Epidermal melanocyte (primary cell): ENCODE data around the gene MANBA.
"Not testable (repeated sequence)": the region's sequence is repeated elsewhere in the genome, so short reads cannot be mapped to it uniquely, and the experiment has no call there.

Experiments used
- DNase-seq: peaks from one replicate; pipeline ENCODE4 v3.0.0; 2011; ENCODE audit warnings: low spot score; ENCODE audit not compliant: insufficient read length

Gene MANBA

DNA sequence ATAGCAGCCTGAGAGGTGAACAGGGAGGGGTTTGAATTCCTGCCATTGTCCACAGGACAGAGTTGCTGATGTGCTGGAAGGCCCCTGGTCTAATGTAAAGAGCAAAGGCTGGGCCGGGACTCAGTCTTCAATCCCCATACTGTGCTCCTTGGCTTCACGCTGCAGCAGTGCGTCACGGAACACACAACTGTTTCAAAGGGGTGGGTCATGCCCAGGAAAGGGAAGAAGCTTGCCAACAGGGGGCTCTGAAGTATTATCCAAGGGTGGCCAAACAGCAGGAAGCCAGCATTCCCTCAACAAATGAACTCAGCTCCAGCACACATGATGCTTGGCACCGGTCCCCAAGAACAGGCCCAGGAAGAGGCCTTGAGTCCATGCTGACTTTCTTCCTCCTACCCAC, 137.1 kb downstream of the MANBA start:
- DNase-seq: no peak

DNA sequence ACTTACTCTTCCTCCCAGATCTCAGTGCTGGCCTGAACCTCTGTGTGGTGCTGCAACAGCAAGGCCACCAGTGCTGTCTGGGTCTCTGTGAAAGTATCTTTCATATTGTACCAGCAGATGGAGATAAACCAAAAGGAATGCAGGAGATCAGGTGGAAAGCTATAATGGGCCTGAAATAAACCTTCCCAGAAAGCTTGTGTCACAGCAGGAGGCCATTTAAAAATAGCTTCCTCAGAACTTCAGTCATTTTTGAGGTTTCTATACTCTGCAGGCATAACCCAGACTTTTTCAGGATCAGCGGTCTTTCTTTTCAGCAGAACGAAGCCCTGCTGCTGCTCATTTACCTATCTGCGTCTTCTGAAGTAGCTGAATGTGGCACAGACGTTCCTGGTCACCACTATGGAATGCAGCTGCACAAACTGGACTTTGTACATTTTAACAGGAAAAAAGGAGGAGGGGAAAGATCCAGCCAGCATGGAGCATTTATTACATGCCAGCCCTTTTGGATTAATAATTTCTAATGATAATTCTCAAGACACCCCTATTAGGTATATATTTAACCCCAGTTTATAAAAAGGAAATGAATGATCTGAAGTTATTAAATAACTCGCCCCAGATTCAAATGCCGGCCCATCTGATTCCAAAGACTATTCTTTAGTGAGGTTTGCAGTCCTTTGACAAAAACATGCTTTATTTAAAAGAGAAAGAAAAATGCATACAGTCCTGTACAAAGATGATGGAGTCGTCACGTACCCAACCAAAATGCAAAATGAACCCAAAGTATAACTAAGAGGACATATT, 139.9 kb downstream of the MANBA start:
- DNase-seq: peak; percentile 26

DNA sequence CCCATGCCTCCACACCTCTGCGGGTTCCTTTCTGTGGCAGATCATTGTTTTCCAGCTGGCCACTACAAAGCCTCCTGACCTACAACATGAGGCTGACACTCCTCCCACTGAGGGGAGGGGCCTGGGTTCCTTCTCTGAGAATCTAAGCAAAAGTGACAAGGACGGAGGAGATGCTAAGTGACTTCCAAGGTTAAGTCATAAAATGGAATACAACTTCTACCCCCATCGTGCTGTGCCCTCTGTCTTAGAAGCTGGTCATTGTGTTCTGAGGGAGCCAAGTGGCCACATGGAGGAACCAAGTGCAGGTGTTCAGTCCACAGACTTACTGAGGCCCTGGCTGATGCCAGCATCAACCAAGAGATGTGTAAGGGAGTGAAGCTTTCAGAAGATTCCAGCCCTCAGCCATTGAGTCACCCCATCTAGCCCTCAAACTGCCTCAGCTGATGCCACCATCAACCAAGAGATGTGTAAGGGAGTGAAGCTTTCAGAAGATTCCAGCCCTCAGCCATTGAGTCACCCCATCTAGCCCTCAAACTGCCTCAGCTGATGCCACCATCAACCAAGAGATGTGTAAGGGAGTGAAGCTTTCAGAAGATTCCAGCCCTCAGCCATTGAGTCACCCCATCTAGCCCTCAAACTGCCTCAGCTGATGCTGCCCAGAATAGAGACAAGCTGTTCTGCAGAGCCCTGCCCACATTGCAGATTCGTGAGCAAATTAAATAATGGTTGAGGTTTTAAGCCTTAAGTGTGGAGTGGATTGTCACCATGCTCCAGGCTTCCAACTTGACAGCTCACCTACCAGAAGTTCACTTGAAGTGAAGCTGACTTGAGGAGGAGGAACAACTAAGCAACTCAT, 140.8 kb downstream of the MANBA start:
- not testable (repeated sequence) for DNase-seq

DNA sequence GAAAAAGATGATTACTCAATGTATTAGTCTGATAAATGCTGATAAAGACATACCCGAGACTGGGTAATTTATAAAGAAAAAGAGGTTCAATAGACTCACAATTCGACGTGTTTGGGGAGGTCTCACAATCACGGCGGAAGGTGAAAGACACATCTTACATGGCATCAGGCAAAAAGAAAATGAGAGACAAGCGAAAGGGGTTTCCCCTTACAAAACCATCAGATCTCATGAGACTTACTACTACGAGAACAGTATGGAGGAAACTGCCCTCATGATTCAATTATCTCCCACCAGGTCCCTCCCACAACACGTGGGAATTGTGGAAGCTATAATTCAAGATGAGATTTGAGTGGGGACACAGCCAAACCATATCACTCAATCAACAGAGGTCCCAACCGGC, 141.7 kb downstream of the MANBA start:
- DNase-seq: not testable (repeated sequence)

DNA sequence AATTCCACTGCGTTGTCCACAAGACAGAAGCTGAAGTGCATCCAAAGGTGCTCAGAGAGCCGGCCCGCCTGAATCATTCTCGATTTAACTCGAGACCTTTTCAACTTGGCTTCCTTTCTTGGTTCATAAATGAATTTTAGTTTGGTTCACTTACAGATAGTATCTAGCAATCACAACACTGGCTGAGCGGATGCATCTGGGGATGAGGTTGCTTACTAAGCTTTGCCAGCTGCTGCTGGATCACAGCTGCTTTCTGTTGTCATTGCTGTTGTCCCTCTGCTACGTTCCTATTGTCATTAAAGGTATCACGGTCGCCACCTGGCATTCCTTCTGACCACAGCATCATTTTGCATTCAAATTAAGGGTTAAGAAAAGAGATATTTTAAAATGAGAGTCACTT, 144.1 kb downstream of the MANBA start:
- DNase-seq: no peak

DNA sequence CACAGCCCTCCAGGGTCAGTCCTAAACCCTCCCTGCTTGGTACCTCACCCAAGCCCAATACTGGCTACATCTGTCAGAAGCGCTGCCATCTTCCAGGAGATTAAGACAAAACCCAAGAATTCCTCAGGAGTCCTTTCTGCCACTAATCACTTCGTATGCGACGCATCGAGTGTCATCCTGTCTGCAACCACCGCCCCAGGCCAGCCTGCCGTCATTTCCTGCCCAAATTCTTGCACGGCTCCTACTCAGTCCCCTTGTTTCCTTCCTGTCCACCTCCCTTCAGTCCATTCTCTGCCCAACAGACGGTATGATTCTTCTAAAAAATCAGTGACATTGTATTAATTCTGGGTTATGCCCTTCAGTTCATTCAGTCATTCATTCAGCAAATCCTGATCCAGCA, 146.0 kb downstream of the MANBA start:
- DNase-seq: no peak

DNA sequence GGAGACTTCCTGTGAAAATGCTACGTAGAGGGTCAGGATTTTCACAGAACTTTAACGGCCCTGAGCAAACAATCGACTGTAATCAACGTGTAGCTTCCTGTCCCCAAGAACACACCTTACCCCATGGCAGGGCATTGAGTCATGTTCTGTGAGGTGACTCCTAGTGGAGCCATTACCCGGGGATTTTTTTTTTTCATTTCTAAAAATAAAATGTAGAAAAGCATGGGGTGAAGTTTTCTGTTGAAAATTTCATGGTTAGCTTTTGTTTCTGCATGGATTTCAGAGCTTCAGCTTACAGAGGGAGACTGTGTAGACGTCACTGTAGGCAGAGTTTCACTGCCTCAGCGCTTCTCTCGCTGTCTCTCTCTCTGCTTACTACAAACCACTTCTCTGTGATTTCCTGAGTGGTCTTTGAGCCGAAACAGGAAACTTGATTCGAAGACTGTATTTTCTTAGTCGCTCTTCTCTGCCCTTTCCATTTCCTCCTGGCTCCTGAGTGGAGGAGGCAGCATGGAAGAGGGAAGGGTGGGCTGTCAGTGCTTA, 147.9 kb downstream of the MANBA start:
- no peak for DNase-seq

DNA sequence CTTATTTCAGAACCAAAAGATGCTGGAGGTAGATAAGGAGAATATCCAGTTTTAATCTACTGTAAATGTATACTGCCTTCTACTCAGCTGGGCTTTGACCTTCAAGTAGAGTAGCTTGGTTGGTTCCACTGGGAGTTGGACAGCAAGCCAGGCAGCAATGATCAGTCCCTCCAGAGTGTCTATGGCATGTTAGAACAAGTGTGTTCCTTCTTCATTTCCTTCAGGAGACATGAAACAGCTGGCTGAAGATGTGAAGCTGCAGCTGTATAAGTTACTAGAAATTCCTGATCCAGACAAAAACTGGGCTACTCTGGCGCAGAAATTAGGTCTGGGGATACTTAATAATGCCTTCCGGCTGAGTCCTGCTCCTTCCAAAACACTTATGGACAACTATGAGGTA, 148.6 kb downstream of the MANBA start:
- DNase-seq: no peak

DNA sequence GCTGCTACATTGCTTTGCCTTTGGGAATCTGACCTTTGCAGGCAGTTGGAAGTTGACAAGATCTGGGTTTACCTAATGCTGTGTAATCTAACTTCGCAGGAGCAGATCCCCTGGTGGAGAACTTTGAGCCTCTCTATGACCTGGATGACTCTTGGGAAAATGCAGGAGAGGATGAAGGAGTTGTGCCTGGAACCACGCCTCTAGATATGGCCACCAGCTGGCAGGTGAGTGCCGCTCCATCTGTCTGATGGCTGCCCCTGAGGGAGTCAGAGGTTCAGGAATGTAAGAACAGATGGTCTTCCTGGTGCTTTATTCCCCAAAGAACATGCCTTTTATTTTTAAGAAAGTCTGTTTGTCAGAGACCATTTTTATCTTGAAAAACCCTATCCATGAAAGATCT, 150.3 kb downstream of the MANBA start:
- DNase-seq: no peak

DNA sequence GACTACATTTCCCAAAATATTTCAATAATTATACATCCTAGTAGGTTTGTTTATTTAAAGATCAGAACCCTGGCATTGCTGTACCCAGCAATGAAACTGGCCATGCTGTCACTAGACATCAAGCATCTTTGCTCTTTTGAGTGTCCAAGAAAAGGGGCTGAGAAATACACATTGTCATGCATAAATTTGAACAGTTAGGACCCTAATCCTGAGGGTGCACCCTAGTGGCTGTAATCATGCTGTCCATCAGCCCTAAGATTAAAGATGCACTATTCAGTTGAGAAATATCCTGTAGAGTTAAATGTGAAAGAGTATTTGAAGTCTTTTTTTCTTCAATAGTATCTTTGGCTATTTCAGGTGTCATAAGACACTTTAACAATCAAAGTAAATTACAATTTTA, 150.8 kb downstream of the MANBA start:
- no peak for DNase-seq

DNA sequence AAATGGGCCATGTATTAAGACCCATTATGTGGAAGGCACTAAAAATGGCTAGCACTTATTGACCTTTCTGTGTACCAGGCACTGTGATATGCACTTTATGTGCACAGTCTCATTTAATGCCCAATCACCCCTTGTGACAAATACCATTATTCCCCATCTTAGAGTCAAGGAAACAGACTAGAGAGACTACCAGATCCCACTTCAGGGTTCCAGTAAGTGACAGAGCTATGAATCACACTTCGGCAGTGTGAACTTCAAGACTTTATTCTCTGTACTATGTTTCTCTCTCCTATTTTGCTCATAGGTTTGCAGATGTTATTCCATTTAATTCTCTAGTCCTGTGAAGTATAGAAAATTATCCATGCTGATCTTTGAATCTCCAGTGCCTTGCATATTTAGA, 152.6 kb downstream of the MANBA start:
- no peak for DNase-seq

DNA sequence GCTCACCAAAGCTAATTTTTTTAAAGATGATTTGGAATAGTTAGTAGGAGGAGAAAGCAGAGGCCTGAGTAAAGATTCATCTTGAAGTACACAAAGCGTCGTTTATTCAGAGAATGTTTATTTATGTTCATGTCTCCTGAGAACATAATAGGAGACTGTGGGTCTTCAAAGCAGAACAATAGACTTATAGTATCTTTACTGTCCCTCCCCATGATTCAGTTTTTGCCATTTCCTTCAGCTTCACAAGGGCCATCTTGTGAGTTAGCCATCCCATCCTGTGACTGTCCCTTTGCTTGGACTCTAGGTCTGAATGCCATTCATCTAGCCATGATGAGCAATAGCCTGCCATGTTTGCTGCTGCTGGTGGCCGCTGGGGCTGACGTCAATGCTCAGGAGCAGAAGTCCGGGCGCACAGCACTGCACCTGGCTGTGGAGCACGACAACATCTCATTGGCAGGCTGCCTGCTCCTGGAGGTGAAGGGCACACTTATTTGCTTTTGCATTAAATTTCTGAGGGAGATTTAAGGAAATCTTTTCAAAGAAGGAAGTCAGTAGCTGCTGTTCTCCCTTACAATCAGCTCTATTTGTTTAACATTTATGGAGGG, 153.8 kb downstream of the MANBA start:
- no peak for DNase-seq

DNA sequence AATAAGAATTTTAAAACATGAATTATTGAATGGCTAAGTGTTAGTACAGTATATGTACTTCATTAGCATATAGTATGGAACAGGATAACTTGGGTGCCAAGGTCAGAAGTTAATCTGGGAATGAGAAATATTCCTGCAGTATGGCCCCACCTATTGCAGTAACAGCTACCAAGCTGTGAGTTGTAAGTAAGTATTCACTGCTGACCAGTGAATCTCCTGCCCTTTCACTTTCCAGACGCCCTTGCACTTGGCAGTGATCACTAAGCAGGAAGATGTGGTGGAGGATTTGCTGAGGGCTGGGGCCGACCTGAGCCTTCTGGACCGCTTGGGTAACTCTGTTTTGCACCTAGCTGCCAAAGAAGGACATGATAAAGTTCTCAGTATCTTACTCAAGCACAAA, 154.5 kb downstream of the MANBA start:
- DNase-seq: no peak

DNA sequence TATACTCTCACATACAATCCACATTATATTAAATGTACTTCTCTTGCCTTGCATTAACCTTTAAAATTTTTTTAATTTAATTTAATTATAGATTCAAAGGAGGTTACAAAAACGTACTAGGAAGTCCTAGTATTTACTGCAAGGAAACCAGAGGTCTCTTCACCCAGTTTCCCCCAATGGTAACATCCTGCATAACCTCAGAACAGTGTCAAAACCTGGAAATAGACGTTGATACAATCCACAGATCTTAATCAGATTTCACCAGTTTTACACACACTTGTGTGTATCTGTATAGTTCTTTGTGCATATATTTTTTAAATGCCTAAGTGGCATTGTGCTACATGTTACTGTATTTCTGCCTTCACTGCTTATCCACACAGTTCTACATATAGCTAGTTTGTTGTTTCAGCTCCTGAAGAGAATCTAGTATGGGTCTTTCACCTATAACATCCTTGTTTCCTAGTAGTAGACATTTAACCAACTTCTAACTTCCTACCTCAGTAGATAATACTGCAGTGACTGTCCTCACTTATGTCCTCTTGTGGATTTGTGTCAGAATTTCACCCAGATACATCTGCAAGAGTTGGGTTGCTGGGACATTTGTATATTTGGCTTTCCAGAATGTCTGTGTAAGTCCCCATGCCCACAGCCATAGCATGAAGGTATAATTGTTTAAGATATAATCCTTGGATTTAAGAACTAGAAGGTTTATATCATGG, 156.4 kb downstream of the MANBA start:
- no peak for DNase-seq

DNA sequence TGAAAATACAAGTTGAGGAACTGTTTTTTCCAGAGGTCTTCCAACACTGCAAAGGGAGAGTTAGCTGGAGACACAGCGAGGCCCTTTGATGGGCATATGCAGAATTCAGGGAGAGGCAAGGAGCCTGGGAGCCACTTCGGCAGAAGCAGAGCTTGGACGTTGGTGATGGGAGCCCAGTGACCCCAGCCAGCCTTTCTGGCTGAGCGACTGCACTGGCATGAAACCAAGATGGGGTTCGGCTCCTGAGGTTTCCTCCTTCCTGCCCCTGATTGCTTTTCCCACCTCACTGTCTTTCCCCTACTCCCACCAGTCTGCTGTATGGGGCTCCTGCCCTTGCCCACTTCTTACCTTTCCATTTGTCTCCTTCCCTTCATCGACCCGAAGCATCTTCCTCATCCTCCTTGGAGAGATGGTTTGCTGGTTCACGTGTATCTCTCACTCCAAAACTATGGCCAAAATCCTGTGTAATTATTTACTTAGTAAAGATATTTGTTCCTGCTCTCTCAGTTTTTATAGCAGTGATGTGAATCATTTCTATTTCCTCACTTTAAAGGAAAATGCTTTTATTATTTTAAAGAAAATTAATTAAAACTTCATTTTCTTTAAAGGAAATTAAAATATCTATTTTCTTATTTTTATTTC, 159.1 kb downstream of the MANBA start:
- no peak for DNase-seq

DNA sequence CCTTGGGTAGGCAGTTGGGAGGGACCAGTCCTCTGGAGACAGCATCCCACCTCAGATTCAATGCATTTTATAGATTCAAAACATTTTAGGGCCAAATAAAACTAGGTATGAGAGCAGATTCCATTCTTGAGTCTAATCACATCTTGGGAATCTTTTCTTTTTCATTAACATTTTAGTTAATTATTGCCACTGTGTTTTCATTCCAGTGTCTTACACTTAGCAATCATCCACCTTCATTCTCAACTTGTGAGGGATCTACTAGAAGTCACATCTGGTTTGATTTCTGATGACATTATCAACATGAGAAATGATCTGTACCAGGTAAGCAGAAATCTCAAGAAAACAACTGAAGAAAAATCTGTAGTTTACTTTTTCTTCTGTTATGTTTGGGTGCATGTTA, 160.1 kb downstream of the MANBA start:
- DNase-seq: no peak

DNA sequence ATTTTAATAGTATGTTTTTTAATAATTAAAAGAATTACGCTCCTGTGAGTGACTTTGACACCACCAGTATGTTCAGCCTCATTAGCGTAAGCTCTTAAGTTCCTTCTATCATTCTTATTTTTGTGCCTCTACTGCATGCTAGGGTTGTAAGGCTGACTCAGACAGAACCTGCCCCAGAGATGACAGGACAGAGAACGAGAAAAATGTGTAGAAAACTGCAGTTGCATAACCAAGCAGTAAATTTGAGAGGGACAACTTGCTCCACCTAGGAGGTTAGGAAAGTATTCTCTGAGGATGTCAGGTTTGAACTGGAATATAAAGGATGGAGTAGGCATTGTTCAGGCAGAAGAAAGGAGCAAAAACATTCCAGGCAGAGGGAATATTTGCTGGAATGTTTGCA, 160.9 kb downstream of the MANBA start:
- no peak for DNase-seq

DNA sequence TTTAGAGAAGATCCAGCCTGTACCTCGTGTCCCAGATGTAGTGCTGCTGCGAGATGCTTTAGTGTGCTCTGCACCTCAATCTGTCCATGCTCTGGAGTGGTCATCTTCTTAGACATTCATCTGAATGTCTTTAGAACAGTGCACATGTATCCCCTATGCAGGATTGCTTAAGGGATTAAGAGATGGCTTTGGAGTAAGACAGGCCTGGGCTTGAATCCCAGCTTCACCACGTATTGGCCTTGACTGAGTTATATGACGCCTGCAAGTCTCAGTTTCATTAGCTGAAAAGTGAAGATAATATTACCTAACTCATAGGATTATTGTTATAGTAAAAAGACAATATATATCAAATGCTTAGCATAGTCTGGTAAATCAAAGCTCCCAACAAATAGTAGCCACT, 161.3 kb downstream of the MANBA start:
- no peak for DNase-seq

DNA sequence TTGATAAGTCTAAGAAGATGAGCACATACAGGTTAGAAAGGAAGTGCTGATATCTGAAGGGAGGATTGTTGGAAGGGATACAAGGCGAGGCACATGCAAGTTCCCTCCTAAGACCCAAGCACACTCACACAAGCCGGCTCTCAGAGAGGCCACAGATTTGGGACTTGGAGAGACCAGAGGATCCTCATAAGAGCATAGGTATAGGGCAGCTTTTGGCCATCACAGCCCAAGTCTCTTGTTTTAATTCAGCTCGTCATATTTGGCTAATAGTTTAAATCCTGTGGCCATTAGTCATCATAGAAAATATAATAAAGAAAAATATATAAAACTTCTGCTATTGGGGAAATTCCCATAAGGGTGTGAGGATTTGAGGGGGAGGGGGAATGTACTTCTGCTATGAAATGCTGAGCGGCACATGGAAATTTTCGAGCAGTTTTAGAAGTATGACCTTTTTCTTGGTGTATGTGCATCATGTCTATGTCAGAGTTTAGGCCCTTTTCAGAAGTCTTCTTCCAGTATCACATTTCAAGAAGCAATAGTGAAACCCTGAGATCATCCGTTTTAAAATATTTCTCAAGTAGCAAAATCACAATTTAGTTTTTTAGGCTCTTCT, 161.9 kb downstream of the MANBA start:
- DNase-seq: no peak

DNA sequence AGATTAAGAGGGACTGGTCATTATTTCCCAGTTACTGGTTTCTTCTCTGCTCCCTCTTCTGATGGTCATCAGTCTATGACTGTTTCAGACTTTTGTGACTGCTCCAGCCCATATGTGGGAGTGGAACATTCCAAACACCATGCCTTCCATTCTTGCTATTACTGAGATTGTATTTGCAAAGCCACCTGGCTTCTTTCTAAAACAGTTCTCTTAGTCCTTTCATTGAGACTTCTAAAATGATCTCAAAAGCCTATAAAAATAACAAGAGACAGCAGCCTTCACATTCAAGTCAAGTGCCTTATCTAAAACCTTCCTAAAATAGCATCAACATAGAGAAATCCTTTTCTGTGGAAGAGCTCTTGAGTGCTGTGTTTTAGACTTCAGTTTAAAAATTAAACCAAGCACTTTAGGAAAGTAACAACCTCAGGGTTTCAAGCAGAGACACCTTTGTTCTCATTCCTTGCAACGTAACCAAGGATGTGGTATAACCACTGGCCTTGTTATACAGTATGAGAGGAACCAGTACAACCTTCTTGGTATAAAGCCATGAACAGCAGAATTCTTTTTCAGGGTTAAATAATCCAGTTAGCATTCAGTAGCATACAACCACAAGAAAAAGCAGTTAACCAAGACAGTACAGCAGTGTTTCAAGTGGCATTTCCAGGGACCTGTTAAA, 162.5 kb downstream of the MANBA start:
- no peak for DNase-seq
